NCI-H146 treated with DMSO at 0.1 percent for 48 hours (cell line): ENCODE measurements around the gene ITM2C.

Source experiments
- DNase-seq: peaks from one replicate; lab custom pipeline; 2025; ENCODE audit not compliant: unreplicated experiment; lab: John Stamatoyannopoulos, UW

The ITM2C gene

GRCh38 chr2:230850358-230850658, 14.4 kb upstream of the ITM2C start:
- no peak for DNase-seq

GRCh38 chr2:230852113-230852512, 12.6 kb upstream of the ITM2C start:
- no peak for DNase-seq

GRCh38 chr2:230861552-230862255, 3.0 kb upstream of the ITM2C start:
- peak; percentile 9 for DNase-seq

GRCh38 chr2:230862292-230862691, 2.5 kb upstream of the ITM2C start:
- DNase-seq, result no peak

- no peak for DNase-seq
These were observed 1.7 kb upstream of the ITM2C start for GRCh38 chr2:230863031-230863430.

- DNase-seq, result no peak
These were observed 1.2 kb upstream of the ITM2C start for GRCh38 chr2:230863442-230864121.

- DNase-seq, result no peak
These were observed 579 bp upstream of the ITM2C start for GRCh38 chr2:230864122-230864604.

- no peak for DNase-seq
These were observed 594 bp downstream of the ITM2C start for GRCh38 chr2:230865307-230865765.

- no peak for DNase-seq
These were observed 1.3 kb downstream of the ITM2C start for GRCh38 chr2:230865766-230866755.

GRCh38 chr2:230866756-230867523, 2.2 kb downstream of the ITM2C start:
- no peak for DNase-seq

- no peak for DNase-seq
These were observed 3.6 kb downstream of the ITM2C start for GRCh38 chr2:230868161-230868946.

GRCh38 chr2:230868947-230869913, 4.5 kb downstream of the ITM2C start:
- no peak for DNase-seq

GRCh38 chr2:230869914-230870543, 5.3 kb downstream of the ITM2C start:
- no peak for DNase-seq

- DNase-seq, result peak; percentile 26
These were observed 6.0 kb downstream of the ITM2C start for GRCh38 chr2:230870544-230871360.

- no peak for DNase-seq
These were observed 6.8 kb downstream of the ITM2C start for GRCh38 chr2:230871361-230872150.

- DNase-seq, result no peak
These were observed 7.6 kb downstream of the ITM2C start for GRCh38 chr2:230872151-230872967.
